ENCODE data around the gene ELOVL7.
"Not testable (repeated sequence)": the region's sequence is repeated elsewhere in the genome, so short reads cannot be mapped to it uniquely, and the experiment has no call there.

ELOVL7 gene

GRCh38 chr5:60843936-60844905 lies at the start of gene ELOVL7:
Gene ELOVL7 (minus strand): TSS chr5:60844269. CDS start chr5:60787397, 56,872 bp downstream.
- DNase-seq = peak; percentile 12

GRCh38 chr5:60893521-60893920 lies 49.5 kb upstream of the ELOVL7 start:
- DNase-seq = no peak

DNA sequence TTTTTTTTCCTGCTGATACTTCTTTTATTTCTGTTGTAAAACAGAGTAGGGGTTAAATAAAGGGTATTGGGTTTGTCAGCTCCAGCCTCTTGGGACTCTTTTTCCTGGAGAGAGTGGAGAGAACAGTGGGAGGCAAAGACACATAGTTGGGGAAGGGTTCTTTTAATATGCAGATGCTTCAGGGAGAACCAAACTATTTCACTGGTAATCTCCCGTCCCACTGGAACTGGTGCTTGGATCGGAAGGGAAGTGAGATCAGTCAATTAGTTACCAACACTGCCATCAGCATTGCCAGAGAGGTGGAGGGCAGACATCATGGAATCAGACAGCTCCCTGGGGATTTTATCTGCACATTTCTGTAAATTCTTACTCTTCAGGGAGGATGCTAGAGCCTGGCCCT lies 47.6 kb upstream of the ELOVL7 start:
- DNase-seq = no peak

- DNase-seq = no peak
Measured at GRCh38 chr5:60888359-60889061, 44.4 kb upstream of the ELOVL7 start.

GRCh38 chr5:60887746-60888145 lies 43.7 kb upstream of the ELOVL7 start:
- DNase-seq = no peak

DNA sequence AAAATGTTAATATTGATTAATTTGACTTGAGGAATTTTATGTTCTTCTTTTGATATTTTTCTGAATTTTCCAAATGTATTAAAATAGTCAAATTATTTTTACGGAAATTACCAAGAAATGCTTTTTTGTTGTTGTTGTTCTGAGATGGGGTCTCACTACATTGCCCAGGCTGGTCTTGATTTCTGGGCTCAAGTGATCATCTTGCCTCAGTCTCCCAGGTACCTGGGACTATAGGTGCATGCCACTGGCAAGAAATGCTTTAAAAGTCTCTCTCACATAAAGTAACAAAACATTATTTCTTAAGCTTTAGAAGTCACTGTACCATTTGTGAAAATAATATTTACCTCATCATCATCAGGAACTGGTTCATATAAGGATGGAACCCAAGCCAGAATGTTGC lies 43.0 kb upstream of the ELOVL7 start:
- DNase-seq = no peak

DNA sequence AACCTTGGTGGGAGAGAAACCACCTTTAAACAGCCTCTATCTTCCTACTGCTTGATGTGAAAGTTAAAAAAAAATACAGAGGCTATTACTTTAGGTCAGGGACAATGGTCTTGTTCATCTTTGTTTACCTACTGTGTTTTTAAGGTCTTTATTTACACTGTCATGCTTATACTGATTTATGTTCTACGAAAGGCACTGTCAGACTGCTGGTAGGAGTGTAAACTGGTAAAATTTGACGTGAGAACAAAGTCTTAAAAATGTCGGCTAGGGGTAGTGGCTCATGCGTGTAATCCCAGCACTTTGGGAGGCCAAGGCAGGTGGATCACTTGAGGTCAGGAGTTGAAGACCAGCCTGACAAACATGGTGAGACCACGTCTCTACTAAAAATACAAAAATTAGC lies 42.1 kb upstream of the ELOVL7 start:
- DNase-seq = no peak

GRCh38 chr5:60883229-60883628 lies 39.2 kb upstream of the ELOVL7 start:
- DNase-seq = no peak

- DNase-seq = no peak
Measured at GRCh38 chr5:60872892-60873291, 28.8 kb upstream of the ELOVL7 start.

- no peak for DNase-seq
Measured at GRCh38 chr5:60870857-60871256, 26.8 kb upstream of the ELOVL7 start.

DNA sequence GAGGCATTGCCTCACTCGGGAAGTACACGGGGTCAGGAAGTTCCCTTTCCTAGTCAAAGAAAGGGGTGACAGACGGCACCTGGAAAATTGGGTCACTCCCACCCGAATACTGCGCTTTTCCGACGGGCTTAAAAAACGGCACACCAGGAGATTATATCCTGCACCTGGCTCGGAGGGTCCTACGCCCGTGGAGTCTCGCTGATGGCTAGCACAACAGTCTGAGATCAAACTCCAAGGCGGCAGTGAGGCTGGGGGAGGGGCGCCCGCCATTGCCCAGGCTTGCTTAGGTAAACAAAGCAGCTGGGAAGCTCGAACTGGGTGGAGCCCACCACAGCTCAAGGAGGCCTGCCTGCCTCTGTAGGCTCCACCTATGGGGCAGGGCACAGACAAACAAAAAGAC lies 16.5 kb upstream of the ELOVL7 start:
- not testable (repeated sequence) for DNase-seq

DNA sequence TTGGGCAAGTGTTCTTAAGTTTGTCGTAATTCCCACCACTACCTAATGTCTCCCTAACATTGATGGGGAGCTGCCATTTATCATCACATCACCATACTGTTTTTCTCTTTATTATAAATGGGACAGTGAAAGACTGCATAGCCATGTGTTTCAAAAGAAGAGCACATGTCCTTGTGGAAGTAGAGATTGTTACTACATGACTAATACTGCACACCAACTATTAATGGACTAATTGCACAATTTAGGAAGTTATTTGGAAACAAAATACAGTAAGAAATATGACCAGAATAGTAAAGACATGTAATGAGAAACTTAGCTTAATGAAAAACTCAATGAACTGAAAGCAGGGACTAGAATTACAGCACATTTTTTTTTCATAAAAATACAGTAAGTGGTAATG lies 12.0 kb upstream of the ELOVL7 start:
- DNase-seq = no peak

- no peak for DNase-seq
Measured at GRCh38 chr5:60852940-60853339, 8.9 kb upstream of the ELOVL7 start.

- no peak for DNase-seq
Measured at GRCh38 chr5:60852317-60852716, 8.2 kb upstream of the ELOVL7 start.

DNA sequence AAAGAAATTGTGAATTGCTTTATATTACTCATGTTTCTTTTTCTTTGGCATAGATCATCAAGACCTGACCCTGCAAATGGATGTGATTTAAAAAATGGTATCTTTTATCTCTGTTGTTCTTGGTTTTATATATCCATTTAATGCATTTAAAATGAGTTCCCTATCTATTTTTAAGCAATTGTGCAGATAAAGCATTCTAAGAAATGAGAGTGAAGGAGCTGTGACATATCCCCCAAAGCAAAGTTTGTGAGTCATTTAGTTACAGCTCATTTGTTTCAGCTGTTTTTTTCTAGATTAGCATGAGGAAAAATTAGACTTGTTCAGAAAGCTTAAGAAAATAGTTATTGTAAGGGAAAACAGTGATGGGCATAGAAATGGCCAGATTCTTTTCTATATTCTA lies 7.6 kb upstream of the ELOVL7 start:
- DNase-seq = no peak

DNA sequence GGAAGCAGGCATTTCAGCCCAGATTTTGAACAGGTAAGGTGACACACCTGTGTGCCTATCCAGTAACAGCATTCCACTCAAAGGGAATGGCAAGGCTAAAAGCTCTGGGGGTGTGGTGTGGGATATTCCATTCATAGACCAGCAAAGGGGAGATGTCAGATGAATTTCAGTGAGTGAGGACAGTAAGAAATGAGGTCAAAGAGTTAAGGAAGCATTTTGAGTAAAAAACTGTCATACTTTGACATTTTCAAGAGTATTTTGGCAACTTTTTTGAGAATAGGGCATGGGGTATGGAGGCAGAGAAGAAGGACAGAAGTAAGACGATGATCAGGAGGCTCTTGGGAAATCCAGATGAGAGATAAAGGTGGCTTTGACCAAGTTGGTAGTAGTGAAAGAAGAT lies 2.2 kb upstream of the ELOVL7 start:
- no peak for DNase-seq

- no peak for DNase-seq
Measured at GRCh38 chr5:60843386-60843935, 608 bp downstream of the ELOVL7 start.

DNA sequence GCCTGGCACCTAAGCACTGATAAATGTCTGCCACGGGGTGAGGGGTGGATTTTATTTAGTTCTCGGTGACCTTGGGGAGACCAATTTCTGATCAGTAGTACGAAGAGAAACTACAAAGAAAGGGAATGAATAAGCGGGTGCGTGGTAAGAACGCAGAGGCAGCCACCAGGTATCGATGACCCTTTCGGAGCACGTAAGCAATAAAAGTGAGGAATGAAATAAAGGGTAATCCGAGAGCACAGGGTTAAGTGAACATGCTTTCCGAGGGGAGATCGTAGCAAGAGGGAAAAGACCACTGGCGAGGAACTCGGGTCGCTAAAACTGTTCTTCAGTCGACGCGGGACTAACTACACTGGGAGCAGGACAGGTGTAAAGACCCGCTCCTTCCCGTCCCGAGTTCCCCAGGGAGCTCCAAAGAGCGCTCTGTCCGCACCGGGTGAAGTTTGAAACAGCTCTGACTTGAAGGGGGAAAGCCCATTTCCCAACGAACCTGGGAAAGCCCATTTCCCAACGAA lies 1.1 kb downstream of the ELOVL7 start:
- no peak for DNase-seq

DNA sequence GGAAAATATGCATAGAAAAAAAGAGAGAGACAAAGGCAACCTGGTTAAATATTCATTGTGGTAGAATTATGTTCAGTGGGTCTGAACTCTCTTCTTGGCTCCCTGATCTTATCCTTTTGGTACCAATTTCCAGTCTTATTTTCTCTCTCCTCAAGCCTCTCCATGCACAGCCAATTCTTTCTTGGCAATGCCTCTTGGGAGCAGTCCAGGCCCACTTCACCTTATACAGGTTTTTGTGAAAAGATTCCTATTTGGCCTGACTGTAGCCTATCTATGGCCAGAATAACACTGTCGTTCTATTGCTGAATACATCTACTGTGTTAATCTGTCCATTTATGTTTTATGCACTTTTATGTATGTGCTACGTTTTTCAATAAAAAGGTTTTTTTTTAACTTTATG lies 2.7 kb downstream of the ELOVL7 start:
- DNase-seq = no peak

GRCh38 chr5:60836131-60836530 lies 7.9 kb downstream of the ELOVL7 start:
- DNase-seq = no peak

GRCh38 chr5:60835554-60835953 lies 8.5 kb downstream of the ELOVL7 start:
- no peak for DNase-seq

- no peak for DNase-seq
Measured at GRCh38 chr5:60833520-60833919, 10.5 kb downstream of the ELOVL7 start.

DNA sequence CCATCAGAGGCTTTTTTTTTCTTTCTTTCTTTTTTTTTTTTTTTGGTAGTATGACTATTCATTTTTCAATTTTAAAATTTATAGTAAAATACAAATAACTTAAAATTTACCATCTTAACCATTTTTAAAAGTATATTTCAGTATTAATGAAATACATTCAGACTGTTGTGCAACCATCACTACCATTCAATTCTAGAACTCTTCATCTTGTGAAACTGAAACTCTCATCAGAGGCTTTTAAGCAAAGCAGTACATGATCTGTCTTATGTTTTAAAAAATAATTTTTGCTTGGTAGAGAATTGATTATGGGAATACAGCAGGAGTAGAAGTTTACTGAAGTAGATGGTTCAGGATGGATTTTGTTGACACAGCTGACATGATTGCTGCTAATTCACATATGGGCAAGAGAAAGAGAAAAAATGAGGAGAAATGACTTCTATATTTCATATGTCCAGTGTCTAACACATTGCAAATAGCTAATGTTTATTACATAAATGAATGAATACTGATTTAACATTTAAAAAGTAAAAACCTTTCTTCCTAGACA lies 13.4 kb downstream of the ELOVL7 start:
- DNase-seq = no peak
